AG10803 (cell line): ENCODE measurements around the gene XIAP.

Experiments
- DNase-seq: peaks from one replicate; pipeline ENCODE4 v3.0.0; 2010; ENCODE audit warnings: low read depth
- H3K4me3 ChIP-seq: 2 replicates; pipeline ENCODE4 v1.5.1; 2011; ENCODE audit warnings: mild to moderate bottlenecking, low read length, control low read depth
- CTCF ChIP-seq: conservative IDR thresholded peaks from 2 replicates; pipeline ENCODE4 v1.5.1; 2011; ENCODE audit warnings: mild to moderate bottlenecking, low read length, control low read depth, inconsistent platforms

The XIAP gene

GRCh38 chrX:123851079-123851478, 8.8 kb upstream of the XIAP start:
- TF ChIP-seq CTCF: no peak
- H3K4me3 ChIP-seq: no peak overlapping the region
- DNase-seq: no peak

- H3K4me3 ChIP-seq: no peak overlapping the region
- no peak for TF ChIP-seq CTCF
- peak; percentile 39 for DNase-seq
Observed at GRCh38 chrX:123854329-123854728, 5.5 kb upstream of the XIAP start.

GRCh38 chrX:123859409-123859845, 426 bp upstream of the XIAP start:
- TF ChIP-seq CTCF: no peak
- DNase-seq: no peak
- peak overlapping the region; percentile 68 for H3K4me3 ChIP-seq

- DNase-seq: no peak
- no peak for TF ChIP-seq CTCF
- H3K4me3 ChIP-seq: peak overlapping the region; percentile 68
Observed at GRCh38 chrX:123860983-123861382, 1.1 kb downstream of the XIAP start.

- no peak for TF ChIP-seq CTCF
- no peak overlapping the region for H3K4me3 ChIP-seq
- no peak for DNase-seq
Observed at GRCh38 chrX:123869488-123869887, 9.6 kb downstream of the XIAP start.

GRCh38 chrX:123871309-123871708, 11.5 kb downstream of the XIAP start:
- H3K4me3 ChIP-seq: no peak overlapping the region
- TF ChIP-seq CTCF: no peak
- no peak for DNase-seq

GRCh38 chrX:123873956-123874355, 14.1 kb downstream of the XIAP start:
- no peak overlapping the region for H3K4me3 ChIP-seq
- no peak for DNase-seq
- TF ChIP-seq CTCF: no peak
